ENCODE results near the gene ADAMTS15. TPM values are rescaled to one million over a fixed set of nuclear protein-coding genes. Genes with fewer than 3 reads are reported as not detected.
A peak's percentile ranks its signal among the peaks of the same experiment; 100 is the strongest.

The ADAMTS15 gene
- total RNA-seq, 1 donor from 2014 or later = 8.4 TPM

- no peaks in the 10 kb centered on the region for H3K4me1 ChIP-seq
- H3K36me3 ChIP-seq = peaks cover 47% of the 10 kb centered on the region
- no peak for TF ChIP-seq CTCF (IDR thresholded peaks at IDR 0.05)
- H3K27me3 ChIP-seq (ENCODE audit: low read depth) = no peaks in the 10 kb centered on the region
- ATAC-seq (peak in 1 of 2 donors; percentile 23), DNase-seq (no peak)
- H3K9me3 ChIP-seq = no peaks in the 10 kb centered on the region
- intact Hi-C loops (cut with DNase I) = no loop called here
- H3K27ac ChIP-seq = no peak overlapping the region
- H3K4me3 ChIP-seq = no peak overlapping the region
Measured at GRCh38 chr11:130465263-130465662, 16.8 kb downstream of the ADAMTS15 start.

- Histone ChIP-seq H3K36me3 (peaks cover 58% of the 10 kb centered on the region), H3K27ac (no peak overlapping the region), H3K27me3 (ENCODE audit: low read depth) (no peaks in the 10 kb centered on the region), H3K4me3 (no peak overlapping the region), H3K9me3 (no peaks in the 10 kb centered on the region), H3K4me1 (no peaks in the 10 kb centered on the region)
- intact Hi-C loops (cut with DNase I) = no loop called here
- no peak for TF ChIP-seq CTCF (IDR thresholded peaks at IDR 0.05)
- no peak for ATAC-seq
- no peak for DNase-seq
Measured at GRCh38 chr11:130467116-130467900, 18.9 kb downstream of the ADAMTS15 start.

- ATAC-seq (no peak), DNase-seq (no peak)
- Histone ChIP-seq H3K27ac (no peak overlapping the region), H3K36me3 (peaks cover 61% of the 10 kb centered on the region), H3K27me3 (ENCODE audit: low read depth) (no peaks in the 10 kb centered on the region), H3K4me1 (no peaks in the 10 kb centered on the region), H3K4me3 (no peak overlapping the region), H3K9me3 (no peaks in the 10 kb centered on the region)
- intact Hi-C loops (cut with DNase I) = no loop called here
- TF ChIP-seq CTCF (IDR thresholded peaks at IDR 0.05) = no peak
Measured at GRCh38 chr11:130469181-130469580, 20.7 kb downstream of the ADAMTS15 start.

DNA sequence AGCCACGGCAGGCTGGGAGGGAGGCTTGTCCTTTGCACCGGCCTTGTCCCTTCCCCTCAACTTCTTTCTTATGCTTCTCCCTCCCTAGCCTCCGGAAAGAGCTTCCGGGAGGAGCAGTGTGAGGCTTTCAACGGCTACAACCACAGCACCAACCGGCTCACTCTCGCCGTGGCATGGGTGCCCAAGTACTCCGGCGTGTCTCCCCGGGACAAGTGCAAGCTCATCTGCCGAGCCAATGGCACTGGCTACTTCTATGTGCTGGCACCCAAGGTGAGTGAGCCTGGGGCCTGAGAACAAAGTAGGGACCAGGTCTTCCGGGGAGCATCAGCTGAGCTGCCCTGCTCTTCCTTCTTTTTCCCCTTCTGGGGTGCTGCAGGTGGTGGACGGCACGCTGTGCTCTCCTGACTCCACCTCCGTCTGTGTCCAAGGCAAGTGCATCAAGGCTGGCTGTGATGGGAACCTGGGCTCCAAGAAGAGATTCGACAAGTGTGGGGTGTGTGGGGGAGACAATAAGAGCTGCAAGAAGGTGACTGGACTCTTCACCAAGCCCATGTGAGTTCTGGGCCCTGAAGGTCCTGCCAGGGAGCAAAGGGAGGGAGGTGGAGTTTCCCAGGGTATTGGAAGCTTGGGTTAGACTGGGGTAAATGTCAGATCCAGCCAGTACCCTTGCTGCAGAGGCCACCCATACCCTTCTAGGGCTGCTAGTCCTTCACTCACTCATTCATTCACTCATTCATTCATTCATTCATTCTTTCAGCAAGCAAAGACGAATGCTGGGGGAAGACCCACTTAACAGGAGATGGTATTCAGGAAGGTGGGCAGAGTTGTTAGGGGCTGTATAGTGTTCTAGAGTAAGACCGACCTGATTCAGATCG, 22.6 kb downstream of the ADAMTS15 start:
- Histone ChIP-seq H3K27me3 (ENCODE audit: low read depth) (no peaks in the 10 kb centered on the region), H3K4me3 (no peak overlapping the region), H3K9me3 (no peaks in the 10 kb centered on the region), H3K36me3 (peaks cover 48% of the 10 kb centered on the region), H3K4me1 (no peaks in the 10 kb centered on the region), H3K27ac (no peak overlapping the region)
- intact Hi-C loops (cut with DNase I) = no loop called here
- ATAC-seq = no peak
- no peak for TF ChIP-seq CTCF (IDR thresholded peaks at IDR 0.05)
- no peak for DNase-seq

DNA sequence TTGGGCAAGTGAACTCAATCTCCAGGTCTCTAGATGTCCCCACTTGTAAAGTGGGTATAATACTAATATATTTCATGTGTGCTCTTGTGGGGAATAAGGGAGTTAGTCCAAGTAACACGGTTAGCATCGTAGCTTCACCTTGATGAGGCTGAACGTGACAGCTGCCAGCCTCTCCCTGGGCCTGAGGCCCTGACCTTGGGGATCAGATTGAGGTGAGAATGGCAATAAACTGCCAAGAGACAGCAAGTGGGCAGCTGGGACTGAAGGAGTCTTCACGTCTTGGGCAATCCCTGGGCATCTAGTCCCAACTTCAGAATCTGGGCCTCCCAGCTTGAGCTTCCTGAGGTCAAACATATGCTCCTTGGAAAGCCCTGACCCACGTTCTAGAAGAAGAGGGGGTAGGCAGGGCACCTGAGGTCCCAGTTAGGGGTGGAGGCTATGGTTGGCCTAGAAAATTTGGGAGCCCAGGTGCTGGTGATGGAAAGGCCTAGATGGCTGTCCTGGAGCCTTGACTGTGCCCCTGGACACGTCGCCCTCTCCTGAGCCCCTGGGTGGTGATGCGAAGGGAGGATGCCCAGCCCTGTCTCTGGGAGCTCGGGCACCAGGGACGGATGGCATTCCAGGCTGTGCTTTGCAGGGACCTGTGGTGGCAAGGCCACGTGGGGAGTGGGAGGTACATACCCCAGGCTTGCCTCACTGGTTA, 23.4 kb downstream of the ADAMTS15 start:
- ATAC-seq (no peak), DNase-seq (no peak)
- no peak overlapping the region for H3K4me3 ChIP-seq
- peaks cover 47% of the 10 kb centered on the region for H3K36me3 ChIP-seq
- intact Hi-C loops (cut with DNase I) = no loop called here
- no peaks in the 10 kb centered on the region for H3K27me3 ChIP-seq (ENCODE audit: low read depth)
- H3K27ac ChIP-seq = no peak overlapping the region
- peaks cover under 1% of the 10 kb centered on the region for H3K4me1 ChIP-seq
- H3K9me3 ChIP-seq = no peaks in the 10 kb centered on the region
- no peak for TF ChIP-seq CTCF (IDR thresholded peaks at IDR 0.05)
